HL-60/S4 treated with phorbol 12-myristate 13-acetate at 8.2 ng/mL for 4 days and 3 days (cell line): ENCODE results near the gene GNG2.

Experiments
- in situ Hi-C: fragments of 300-500 bp; cut with MboI; formaldehyde crosslinking; loops from 2 replicates; pipeline ENCODE4 v1.15.0; 2022; ENCODE audit warnings: low sequenced_read_pairs

Gene GNG2

DNA sequence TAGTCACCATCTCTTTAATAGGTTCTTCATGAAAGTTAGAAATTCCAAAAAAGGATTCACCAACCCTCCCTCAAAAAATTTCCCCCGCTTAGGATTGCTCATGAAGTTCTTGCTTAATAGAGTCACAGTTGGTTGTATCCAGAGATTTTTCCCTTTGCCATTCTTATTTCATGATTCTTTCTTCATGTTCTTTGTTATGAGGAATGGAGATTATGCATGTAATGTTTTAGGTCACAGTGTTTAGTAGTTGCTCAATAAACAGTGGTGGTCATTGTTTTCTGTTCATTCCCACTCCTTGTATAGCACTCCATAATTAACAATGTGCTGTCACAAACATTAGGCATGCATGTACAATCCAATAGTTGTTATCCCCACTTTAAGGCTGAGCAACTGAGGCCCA lies 77.7 kb downstream of the GNG2 start:
- in situ Hi-C loops: no loop called here

DNA sequence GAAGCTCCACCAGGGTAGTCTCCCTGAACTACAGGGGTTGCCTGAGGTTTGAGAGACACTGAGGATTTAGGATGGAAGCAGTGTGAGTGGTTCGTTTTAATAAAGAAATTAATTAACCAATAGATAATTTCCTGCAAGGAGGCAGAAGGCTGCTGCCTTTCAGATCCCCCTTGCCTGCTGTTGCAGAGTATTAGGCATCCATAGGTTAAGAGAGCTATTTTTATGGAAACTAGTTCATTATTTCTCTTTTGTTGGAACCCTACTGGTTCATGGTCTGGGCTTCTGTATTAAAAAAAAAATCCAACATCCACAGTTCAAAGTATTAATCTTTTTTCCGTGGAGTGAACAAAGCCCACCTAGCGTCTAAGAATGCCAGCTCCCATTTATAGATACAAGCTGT lies 78.4 kb downstream of the GNG2 start:
- in situ Hi-C loops: no loop called here

DNA sequence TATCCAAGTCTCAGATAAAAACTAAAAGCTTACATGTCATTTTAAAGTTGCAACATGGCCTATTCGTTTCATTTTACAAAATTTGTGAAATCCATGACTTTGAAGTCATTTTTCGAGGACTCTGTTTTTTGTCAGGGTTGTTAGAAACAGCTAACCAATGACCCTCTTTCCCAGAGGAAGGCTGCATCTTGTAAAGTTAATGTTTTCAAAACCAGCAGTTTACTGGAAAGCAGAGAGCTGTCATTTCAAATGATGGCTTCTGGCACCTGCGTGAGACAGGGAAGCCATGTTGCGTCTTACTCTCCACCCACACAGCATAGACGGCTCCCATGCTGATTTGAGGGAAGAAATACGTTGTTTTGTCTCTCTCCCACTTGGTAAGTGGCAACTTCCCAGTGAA lies 78.8 kb downstream of the GNG2 start:
- in situ Hi-C loops: no loop called here

DNA sequence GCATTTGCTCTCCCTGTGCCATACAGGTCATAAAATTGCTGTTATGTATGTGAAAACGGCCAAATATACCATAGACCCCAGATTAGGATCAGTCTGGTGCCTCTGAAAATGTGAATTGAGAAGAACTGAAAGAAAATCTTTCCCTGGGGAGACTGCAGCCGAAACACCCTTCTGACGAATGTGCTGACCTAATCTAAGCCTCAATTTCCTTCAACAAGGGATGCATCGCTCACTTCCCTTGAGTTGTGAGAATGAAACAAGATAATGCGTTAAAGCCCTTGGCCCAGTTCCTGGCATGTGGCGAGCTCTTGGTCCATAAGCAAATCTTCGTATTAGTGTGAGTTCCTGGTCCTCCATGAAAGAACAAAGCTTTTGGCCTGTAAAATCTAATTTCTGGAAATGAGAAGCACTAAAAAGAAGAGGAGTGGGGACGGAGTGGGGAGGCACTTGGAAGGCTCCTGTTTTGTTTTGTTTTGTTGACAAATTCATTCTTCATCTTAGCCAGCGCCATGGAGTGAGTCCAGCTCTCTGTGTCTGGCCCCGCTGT lies 79.4 kb downstream of the GNG2 start:
- in situ Hi-C loops: no loop called here

DNA sequence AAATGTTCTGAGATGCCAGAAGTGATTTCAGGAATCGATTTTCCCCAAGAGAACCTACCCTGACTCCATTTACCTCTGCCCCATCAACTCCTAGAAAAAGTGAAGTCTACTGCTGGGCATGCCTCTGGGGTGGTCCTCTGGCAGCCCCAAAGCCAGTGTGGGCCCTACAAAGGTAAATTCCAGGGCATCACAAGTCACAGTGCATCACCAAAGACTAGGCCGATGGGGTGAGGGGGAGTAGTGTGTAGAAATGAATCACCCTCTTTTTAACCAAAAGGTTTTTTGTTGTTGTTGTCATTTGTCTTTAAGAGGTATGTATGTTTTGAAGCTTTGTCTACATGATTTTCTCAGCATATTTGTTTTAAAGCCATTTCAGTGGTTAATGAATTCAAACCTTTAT lies 82.6 kb downstream of the GNG2 start:
- in situ Hi-C loops: no loop called here

DNA sequence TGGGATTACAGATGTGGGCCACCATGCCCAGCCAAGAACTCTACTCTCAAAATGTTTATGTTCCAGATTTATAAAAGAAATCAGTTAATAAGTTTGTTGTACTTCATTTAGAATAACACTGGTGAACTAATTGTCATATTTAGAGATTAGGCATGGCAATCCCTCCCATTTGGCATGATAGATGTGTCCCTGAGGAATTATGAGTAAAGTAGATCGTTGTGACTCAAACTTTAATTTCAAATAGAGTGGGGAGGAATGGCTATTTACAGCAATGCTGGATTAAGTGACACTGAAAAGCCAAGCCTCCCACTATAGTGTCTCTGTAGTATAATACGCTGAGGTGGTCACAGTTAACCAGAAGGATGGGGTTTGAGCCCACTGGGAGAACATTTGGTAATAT lies 89.6 kb downstream of the GNG2 start:
- in situ Hi-C loops: no loop called here

DNA sequence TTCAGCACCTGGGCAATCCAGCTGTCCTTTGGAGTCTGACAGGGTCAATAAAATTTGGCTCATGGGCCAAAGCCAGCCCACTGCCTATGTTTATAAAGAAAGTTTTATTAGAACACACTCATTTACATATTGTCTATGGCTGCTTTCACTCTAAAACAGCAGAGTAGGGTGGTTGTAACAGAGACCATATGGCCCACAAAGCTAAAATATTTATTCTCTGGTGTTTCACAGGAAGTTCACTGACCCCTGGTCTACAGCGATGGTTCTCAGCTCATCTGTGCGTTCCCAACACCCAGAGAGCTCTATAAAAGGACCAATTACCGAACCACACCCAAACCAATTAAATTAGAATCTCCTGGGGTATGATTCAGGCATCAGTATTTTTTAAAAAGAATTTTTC lies 91.2 kb downstream of the GNG2 start:
- in situ Hi-C loops: no loop called here

DNA sequence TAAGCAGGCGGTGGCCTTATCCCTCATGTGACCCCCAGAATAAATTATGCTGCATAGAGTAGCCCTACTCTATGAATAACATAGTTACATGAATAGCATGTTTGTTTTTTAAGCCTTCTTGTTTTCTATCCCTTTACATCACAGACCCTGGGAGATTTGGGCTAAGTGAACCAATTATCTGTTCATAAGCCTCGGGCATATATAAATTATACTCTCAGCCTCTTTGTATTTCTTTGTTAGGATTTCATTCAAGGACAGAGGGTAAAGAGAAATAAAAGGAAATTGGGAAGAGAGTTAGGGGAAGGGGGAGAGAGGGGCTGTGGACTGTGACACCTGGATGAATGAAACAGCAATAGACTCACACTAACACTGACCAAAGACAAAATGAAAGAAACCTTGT lies 93.6 kb downstream of the GNG2 start:
- in situ Hi-C loops: no loop called here

DNA sequence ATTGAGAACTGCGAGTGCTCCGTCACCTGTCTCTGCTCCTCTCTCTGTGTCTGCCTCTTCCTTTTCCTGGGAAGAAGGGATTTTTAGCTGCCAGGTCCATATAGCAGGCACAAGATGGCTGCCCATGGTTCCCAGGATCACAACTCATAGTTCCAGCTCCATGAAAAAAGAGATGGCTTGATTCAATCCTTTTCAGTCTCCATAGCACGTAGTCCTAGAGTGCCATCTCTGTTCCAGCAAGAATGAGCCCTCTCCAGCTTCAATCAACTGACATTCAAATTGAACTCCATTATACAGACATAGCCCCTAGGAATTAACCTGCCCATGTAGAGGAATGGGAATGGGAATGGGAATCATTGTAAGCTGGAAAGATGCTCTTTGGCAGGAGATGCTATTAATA lies 94.2 kb downstream of the GNG2 start:
- in situ Hi-C loops: no loop called here

DNA sequence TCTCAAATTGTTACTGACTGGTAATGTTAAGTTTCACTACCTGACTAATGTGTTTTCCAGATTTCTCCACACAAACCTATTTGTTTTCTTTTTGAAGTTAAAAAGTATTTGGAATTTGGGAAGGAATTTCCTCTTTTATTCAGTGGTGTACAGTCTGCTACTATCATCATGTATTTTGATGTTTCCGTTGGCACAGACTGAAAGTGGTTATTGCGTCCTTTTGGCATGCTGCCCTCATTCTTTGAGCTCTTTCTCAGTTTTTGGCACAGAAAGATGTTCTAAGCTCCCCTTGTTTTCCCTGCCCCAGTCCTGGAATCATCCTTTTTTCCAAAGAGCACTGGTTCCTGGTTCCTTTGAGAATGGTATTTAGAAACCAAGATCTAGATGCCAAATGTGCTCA lies 97.5 kb downstream of the GNG2 start:
- in situ Hi-C loops: no loop called here

DNA sequence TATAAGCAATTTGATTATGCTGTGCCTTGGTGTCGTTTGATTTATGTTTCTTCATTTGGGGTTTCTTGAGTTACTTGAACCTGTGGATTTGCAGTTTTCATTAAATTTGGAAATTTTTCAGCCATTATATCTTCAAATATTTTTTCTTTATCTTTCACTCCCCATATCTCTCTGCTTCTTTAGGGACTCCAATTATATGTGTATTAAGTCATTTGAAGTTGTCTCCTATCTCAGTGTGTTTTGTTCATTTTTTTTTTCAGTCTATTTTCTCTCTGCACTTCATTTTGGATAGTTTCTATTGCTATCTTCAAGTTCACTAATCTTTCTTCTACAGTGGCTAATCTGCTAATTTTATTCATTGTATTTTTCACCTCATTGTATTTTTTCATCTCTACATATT lies 99.5 kb downstream of the GNG2 start:
- in situ Hi-C loops: no loop called here

DNA sequence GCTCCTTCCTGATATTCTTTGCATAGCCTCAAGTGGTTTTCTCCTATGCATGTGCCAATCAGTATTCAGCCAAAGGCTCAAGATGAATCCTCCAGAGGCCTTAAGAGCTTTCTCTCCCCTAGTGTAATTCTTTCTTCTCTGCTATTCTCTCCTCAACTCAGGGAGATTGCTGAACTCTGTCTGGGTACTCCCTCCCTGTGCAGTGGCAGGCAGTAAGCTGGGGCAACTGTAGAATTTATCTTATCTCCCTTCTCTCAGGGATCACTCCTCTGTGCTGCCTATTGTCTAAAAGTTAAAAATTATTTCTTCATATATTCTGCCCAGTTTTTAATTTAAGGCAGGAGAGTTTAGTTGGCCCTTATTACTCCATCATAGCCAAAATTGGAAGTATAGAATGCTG lies 100.5 kb downstream of the GNG2 start:
- in situ Hi-C loops: no loop called here

DNA sequence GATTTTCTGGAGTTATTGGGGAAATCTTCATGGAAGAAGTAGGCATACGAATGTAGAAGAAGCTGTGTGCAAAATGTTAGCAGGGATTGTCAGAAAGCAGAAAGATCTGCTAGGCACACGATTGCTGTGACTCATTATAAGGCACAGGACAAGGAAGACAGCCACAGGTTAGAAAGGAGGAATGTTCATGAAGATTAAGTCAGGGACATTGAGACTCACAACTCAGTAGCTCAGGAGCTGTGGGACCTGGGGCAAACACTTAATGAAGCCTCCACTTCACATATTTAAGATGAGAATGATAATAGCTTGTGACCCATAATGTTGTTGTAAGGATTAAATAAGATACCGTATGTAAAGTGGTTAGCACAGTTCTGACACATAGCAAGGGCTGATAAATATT lies 102.3 kb downstream of the GNG2 start:
- in situ Hi-C loops: no loop called here

DNA sequence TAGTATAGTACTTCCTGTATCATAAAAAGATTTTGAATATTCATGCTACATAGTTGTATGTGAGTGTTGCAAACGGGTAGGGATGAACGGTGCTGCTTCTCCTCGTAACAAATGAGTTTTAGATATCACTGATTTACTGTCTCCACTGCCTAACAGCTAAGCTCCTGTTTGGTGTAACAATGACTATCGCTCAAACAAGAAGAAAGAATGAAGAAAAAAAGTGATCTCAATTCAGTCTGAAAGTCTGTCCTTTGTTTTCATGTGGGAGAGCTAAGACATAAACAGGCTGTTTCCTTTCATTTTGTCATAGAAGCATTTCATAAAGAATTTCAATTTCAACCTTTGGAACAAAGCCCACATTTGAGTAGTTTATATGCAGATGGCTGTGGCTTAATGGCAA lies 102.9 kb downstream of the GNG2 start:
- in situ Hi-C loops: no loop called here

DNA sequence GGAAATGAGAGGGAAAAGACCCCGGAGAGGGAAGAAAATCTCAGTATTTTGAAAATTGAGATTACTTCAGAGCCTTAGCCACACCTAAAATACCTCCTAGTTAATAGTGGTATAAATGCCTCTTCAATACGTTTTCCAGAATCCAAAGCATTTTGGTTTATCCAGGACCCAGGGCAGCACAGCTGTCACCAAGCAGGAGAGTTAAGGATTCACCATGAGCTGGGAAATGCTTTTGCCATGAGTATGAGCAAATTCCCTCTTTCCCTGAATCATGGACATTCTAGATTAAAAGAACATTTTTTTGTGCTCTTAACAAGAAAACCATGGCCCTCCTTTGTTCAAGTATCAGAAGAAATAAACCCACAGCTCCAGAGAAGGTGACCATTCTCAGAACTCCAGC lies 107.1 kb downstream of the GNG2 start:
- in situ Hi-C loops: no loop called here

DNA sequence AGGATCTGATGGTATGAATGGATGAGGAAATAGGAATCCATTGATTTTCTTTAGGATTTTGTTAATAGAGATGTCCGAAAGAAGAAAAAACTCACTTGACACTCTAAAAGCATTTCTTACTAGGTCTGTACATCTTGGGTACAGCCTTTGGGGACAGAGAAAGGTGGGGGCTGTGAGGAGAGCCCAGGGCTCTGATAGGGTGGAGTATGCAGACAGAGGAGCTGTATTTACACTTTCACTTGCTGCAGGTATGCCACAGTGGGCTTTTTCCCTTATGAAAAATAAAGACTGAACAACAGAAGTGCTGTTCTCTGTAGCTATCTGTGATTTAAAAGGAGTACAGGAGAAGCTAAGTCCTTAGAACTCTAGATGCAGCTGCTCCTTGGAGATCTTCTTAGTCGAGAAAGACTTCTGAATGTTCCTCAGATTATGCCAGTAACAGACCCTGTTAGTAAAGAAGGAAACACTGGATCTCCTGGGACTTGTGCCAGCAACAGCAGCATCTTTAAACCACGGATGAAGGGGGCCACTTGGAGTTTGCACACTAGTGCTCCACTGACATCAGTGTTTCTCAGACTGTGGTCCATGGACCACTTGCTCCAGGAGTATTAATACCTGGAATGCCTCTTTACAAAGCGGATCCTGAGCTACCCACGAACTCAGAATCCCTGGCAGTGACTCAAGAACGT lies 109.6 kb downstream of the GNG2 start:
- in situ Hi-C loops: no loop called here

DNA sequence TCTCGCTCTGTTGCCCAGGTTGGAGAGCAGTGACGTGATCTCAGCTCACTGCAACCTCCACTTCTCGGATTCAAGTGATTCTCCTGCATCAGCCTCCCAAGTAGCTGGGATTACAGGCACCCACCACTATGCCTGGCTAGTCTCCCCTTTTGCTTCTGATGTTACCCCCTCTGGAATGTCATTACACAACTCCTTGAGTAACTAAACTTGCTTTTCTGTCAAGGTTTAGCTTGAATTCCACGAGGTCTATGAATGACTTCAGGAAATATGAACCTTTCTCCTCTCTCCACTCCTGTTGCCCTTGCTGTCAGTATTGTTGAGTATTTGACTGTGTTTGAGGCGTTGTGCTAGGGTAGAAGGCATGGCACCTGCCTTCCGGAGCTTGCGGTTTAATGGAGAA lies 112.2 kb downstream of the GNG2 start:
- in situ Hi-C loops: no loop called here

DNA sequence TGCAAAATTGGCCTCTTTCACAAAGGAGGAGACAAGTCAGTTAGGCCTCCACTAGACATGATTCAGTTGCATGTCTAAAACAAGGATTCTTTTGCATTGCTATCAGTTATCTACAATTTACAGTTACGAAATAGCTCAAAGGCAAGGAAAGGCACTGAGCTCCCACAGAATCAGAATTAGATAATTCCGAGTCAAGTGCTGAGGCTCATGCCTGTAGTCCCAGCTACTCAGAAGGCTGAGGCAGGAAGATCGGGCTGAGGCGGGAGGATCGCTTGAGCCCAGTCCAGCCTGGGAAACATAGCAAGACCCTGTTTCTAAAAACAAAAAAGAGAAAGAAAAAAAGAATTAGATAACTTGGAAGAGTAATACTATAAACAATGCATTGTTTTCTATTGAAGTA lies 116.7 kb downstream of the GNG2 start:
- in situ Hi-C loops: loop anchor here (25.0 kb wide), 1 partner anchor 690 kb away; no protein-coding TSS in a partner anchor

DNA sequence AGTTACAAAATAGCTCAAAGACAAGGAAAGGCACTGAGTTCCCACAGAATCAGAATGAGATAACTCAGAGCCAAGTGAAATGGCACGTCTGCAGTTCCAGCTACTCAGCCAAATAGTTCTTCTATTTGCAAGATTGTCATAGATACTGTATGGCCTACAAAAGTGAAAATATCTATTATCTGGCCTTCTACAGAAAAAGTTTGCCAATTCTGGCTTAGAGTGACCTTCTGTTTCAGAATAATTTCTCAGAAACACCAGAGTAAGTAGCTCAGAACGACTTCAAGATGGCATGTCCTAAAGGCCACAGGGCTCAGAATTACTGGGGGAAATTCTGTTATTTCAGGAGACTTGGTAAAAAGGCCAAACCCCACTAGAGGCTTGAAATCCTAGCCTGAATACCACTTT lies 118.3 kb downstream of the GNG2 start:
- in situ Hi-C loops: loop anchor here (25.0 kb wide), 1 partner anchor 691 kb away; no protein-coding TSS in a partner anchor

DNA sequence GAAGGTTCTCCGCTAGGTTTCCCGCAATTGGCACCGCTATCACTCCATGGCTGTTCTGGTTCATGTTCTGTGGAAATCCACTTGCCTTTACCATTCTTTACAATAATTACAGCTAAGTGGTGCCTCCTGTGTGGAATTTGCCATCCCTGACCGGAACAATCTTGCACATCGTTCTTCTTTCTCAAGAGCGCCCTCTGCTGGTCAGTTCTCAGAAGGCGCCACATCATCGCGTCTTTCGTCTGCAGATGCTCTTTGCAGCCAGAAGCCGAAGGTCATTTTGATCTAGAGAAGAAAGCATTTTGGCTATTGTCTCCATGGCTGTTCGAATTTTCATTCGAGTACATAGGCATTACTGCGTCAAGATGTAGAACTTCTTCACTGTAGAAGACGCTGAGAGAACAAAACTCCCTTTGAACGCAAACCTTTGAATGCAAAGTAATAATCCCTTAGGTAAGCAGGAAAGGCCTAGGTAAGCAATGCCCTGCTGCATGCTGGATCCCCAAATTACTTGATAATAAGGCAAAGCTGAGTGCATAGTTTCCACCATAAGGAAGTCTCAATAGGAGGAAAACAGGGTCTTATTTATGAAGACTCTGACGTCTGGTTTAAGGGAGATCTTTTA lies 118.8 kb downstream of the GNG2 start:
- in situ Hi-C loops: loop anchor here (25.0 kb wide), 1 partner anchor 692 kb away; no protein-coding TSS in a partner anchor

DNA sequence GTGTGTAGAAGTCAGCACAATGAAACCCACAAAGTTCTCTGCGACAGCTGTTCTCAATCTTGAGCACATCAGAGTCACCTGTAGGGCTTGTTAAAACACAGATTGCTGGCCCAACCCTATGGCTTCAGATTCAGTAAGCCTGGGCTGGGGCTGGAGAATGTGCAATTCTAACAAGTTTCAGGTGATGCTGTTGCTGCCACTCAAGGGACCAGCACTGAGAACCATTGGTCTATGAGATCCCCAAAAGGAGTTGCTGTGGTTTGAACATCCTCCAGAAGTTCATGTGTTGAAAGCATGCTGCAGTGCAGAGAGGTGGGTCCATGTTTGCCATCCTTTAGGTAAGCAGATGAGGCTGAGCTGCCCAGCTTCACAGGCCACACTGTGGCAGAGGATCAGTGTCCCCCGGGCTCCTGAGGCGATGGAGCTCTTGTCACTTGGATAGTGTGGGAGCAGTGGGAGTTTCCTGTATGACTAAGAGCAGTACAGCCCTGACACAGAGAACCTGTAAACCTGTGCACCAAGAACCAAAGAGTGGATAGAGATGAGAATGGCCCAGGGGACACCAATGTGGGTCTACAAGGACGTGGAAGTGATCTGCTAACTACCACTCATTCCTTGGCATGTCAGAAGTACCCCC lies 120.9 kb downstream of the GNG2 start:
- in situ Hi-C loops: loop anchor here (25.0 kb wide), 1 partner anchor 694 kb away; no protein-coding TSS in a partner anchor

DNA sequence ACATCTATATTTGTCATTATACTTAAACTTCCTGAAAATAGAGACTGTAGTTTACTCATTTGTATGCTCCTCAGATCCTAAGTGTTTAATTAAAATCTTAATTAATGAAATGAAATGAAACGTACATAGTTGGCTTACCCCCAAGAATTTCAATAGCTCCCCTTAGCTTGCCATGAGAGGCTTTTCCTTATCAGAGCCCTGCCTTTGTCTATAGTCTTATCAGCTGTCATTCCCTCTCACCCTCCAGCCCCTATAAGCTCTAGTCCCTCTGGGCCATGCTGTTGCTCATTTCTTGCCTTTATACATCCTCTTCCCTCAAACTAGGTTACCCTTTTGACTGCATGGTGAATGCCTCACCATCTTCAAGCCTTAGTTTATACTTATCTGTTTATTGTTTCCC lies 127.8 kb downstream of the GNG2 start:
- in situ Hi-C loops: loop anchor here (25.0 kb wide), 1 partner anchor 701 kb away; no protein-coding TSS in a partner anchor
